HAP-1 (cell line): ENCODE results near the gene KRT74.
"Not testable (repeated sequence)": the region's sequence is repeated elsewhere in the genome, so short reads cannot be mapped to it uniquely, and the experiment has no call there.

ENCODE experiments used
- DNase-seq, 2 experiments: peaks; one replicate each; pipeline ENCODE4 v3.0.0-alpha.2; 2016 to 2020; ENCODE audit warnings: low spot score in 2 of 2
- H3K27me3 ChIP-seq: fragments of 250-450 bp; sonication (Bioruptor Pico); 2 replicates; pipeline ENCODE4 v1.5.1; 2020; ENCODE audit warnings: low read depth, mild to moderate bottlenecking, moderate library complexity
- H3K36me3 ChIP-seq: fragments of 250-450 bp; sonication (Bioruptor Pico); replicated peaks from 2 replicates; pipeline ENCODE4 v1.5.1; 2020; ENCODE audit warnings: mild to moderate bottlenecking
- H3K4me1 ChIP-seq: fragments of 250-450 bp; sonication (Bioruptor Pico); 2 replicates; pipeline ENCODE4 v1.5.1; 2020; ENCODE audit warnings: mild to moderate bottlenecking
- H3K4me3 ChIP-seq: fragments of 250-450 bp; sonication (Bioruptor Pico); 2 replicates; pipeline ENCODE4 v1.5.1; 2020; ENCODE audit warnings: mild to moderate bottlenecking, moderate library complexity
- H3K9me3 ChIP-seq: fragments of 250-450 bp; sonication (Bioruptor Pico); 2 replicates; pipeline ENCODE4 v1.5.1; 2020; ENCODE audit warnings: mild to moderate bottlenecking, moderate library complexity
- in situ Hi-C: fragments of 300-500 bp; cut with MboI; formaldehyde crosslinking; loops from 3 replicates; pipeline ENCODE4 v1.14.3; 2020; ENCODE audit warnings: low sequenced_read_pairs, inconsistent platforms, mixed read lengths

The KRT74 gene

GRCh38 chr12:52594237-52594636 is 20.6 kb upstream of the KRT74 start:
- DNase-seq, H3K36me3 ChIP-seq, H3K9me3 ChIP-seq, H3K4me3 ChIP-seq, H3K4me1 ChIP-seq, H3K27me3 ChIP-seq, in situ Hi-C loops: not testable (repeated sequence)

DNA sequence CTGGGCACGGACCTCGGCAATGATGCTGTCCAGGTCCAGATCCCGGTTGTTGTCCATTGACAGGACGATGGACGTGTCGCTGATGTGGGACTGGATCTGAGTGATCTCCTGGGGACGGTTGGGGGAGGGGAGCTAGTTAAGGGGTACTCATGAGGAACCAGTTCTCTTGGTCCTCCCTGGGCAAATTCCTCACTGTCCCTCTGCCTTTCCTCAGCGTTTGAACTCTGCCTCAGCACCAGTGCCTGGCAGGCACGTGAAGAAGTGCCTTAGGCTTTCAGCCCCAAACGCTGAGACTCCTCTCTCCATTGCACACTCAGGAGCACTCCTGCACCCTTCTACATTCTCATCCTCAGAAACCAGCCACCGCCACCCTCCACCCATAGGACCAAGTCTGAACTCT is 17.9 kb upstream of the KRT74 start:
- in situ Hi-C loops = no loop called here
- DNase-seq = no peak
- H3K9me3 ChIP-seq = no peaks in the 10 kb centered on the region
- H3K27me3 ChIP-seq = 0 out of 2 replicates have a peak, but pooled peaks cover 2% of the 10 kb centered on the region
- no peaks in the 10 kb centered on the region for H3K36me3 ChIP-seq
- H3K4me3 ChIP-seq = no peak overlapping the region
- no peaks in the 10 kb centered on the region for H3K4me1 ChIP-seq

- in situ Hi-C loops = no loop called here
- H3K27me3 ChIP-seq = 0 out of 2 replicates have a peak, but pooled peaks cover 3% of the 10 kb centered on the region
Measured at GRCh38 chr12:52590021-52590420, 16.4 kb upstream of the KRT74 start.

DNA sequence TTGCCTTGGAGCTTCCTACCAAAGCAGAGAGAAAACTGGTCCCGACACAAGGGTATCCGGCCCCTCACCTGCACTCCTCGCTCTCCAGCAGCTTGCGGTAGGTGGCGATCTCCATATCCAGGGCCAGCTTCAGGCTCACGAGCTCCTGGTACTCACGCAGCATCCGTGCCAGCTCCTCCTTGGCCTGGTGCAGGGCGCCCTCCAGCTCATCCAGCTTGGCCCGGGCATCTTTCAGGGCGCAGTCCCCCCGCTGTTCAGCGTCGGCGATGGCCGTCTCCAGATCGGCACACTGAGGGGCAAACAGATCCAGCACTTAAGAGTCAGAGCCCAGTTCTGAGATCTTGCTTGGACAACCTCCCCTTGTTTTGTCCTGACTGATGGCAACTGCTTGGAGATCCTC is 13.9 kb upstream of the KRT74 start:
- H3K4me3 ChIP-seq = no peak overlapping the region
- 0 out of 2 replicates have a peak, but pooled peaks cover 3% of the 10 kb centered on the region for H3K27me3 ChIP-seq
- in situ Hi-C loops = loop anchor here (10.0 kb wide), 1 partner anchor 397 kb away; no protein-coding TSS in a partner anchor
- no peak for DNase-seq
- no peaks in the 10 kb centered on the region for H3K9me3 ChIP-seq
- no peaks in the 10 kb centered on the region for H3K36me3 ChIP-seq
- no peaks in the 10 kb centered on the region for H3K4me1 ChIP-seq

More at GRCh38 chr12:52590021-52590420, 16.4 kb upstream of the KRT74 start:
- Histone ChIP-seq H3K36me3 (no peaks in the 10 kb centered on the region), H3K9me3 (no peaks in the 10 kb centered on the region), H3K4me3 (no peak overlapping the region), H3K4me1 (no peaks in the 10 kb centered on the region)
- DNase-seq = no peak

DNA sequence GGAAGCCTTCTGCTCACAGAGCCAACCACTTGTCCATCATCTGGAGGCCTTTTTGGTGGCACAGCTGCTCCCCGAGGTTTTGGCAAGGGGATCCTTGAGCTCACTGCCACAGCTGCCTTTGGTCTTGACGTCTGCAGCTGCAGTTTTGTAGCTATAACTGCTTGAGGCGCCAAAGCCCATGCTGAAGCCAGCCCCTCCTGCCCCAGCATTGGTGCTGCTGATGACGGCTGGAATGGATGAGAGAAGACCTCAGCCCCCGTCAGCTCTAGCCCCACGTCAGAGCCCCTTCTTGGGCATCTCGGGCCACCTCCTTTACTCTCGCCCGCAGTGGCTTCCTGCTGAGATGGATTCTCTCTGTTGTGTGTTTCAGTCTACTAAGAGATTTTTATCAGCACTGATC is 12.3 kb upstream of the KRT74 start:
- no peak for DNase-seq
- no peak overlapping the region for H3K4me3 ChIP-seq
- in situ Hi-C loops = loop anchor here (10.0 kb wide), 1 partner anchor 399 kb away; no protein-coding TSS in a partner anchor
- H3K36me3 ChIP-seq = no peaks in the 10 kb centered on the region
- H3K4me1 ChIP-seq = no peaks in the 10 kb centered on the region
- H3K9me3 ChIP-seq = no peaks in the 10 kb centered on the region
- 0 out of 2 replicates have a peak, but pooled peaks cover 3% of the 10 kb centered on the region for H3K27me3 ChIP-seq

DNA sequence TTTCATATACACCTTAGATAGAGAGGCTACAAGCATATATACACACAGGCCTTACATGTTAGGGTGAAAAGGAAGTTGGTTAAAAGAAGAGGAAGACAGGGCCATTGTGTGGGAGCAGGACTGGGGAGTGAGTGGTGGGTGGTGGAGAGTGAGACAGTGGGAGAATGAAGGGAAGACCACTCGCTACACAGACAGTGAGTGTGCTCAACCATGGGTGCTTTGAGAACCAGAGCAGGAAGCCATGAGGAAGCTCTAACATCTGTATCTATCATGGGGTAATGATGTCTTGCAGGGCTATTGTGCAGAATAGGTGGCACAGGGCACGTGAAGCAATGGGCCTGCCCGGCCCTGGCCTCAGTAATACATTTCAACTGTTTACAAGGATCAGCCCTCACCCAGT is 11.4 kb upstream of the KRT74 start:
- no peaks in the 10 kb centered on the region for H3K36me3 ChIP-seq
- no peaks in the 10 kb centered on the region for H3K4me1 ChIP-seq
- 0 out of 2 replicates have a peak, but pooled peaks cover 3% of the 10 kb centered on the region for H3K27me3 ChIP-seq
- in situ Hi-C loops = loop anchor here (10.0 kb wide), 1 partner anchor 400 kb away; no protein-coding TSS in a partner anchor
- H3K9me3 ChIP-seq = no peaks in the 10 kb centered on the region
- no peak overlapping the region for H3K4me3 ChIP-seq
- no peak for DNase-seq

- no peak for DNase-seq
- Histone ChIP-seq H3K36me3 (no peaks in the 10 kb centered on the region), H3K9me3 (no peaks in the 10 kb centered on the region), H3K4me1 (no peaks in the 10 kb centered on the region), H3K4me3 (no peak overlapping the region), H3K27me3 (peaks cover 7% of the 10 kb centered on the region; the same call in 1 of the 2 replicates)
- in situ Hi-C loops = loop anchor here (5.0 to 10.0 kb wide), 2 partner anchors 283 to 401 kb away; no protein-coding TSS in a partner anchor
Measured at GRCh38 chr12:52584156-52584682, 10.6 kb upstream of the KRT74 start.

- no peak overlapping the region for H3K4me3 ChIP-seq
- DNase-seq = peak; percentile 40 to 64
- in situ Hi-C loops = loop anchor here (5.0 to 10.0 kb wide), 2 partner anchors 284 to 402 kb away; no protein-coding TSS in a partner anchor
- peaks cover 17% of the 10 kb centered on the region for H3K27me3 ChIP-seq
- no peaks in the 10 kb centered on the region for H3K9me3 ChIP-seq
- H3K36me3 ChIP-seq = no peaks in the 10 kb centered on the region
- H3K4me1 ChIP-seq = no peaks in the 10 kb centered on the region
Measured at GRCh38 chr12:52582971-52583456, 9.4 kb upstream of the KRT74 start.

DNA sequence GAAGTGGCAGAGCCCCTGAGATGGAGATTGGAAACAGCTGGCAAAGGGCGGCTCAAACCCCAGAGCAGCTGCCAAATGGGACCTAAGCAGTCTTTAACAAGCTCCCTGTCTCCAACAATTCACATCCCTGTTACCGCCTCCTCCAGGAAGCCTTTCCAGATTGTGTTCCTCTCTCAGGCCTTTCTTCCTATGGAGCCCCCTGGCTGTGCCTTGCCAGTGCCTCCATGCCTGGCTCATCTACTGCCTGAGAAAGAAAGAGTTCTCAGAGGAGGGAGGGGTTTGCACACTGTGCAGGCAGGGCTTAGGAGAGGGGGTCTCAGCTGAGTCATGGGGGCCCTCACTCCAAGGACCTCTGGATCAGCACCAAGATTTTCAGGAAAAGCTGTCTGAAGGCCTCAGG is 8.8 kb upstream of the KRT74 start:
- Histone ChIP-seq H3K4me3 (no peak overlapping the region), H3K4me1 (no peaks in the 10 kb centered on the region), H3K36me3 (no peaks in the 10 kb centered on the region), H3K9me3 (no peaks in the 10 kb centered on the region), H3K27me3 (peaks cover 17% of the 10 kb centered on the region)
- no peak for DNase-seq
- in situ Hi-C loops = loop anchor here (5.0 to 10.0 kb wide), 2 partner anchors 285 to 402 kb away; no protein-coding TSS in a partner anchor

DNA sequence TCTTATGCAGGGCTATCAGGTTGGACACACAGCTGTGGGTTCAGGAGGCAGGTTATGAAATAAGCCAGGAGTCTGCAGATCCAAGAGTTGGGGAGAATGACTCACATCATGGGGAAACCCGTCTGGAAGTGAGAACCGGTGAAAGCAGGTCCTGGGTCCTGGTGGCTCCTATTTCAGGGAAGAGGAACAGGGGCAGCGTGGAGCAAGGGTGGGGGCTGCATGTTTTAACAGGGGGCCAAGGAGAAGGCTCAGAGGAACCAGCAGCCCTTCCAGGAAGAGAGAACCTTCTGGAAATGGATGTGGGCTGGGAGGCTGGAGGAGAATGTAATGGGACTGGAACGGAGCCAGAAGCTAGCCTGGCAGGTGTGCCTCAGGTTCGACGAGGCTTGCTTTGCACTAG is 7.8 kb upstream of the KRT74 start:
- H3K4me1 ChIP-seq = no peaks in the 10 kb centered on the region
- H3K4me3 ChIP-seq = no peak overlapping the region
- no peaks in the 10 kb centered on the region for H3K9me3 ChIP-seq
- in situ Hi-C loops = loop anchor here (5.0 to 10.0 kb wide), 2 partner anchors 286 to 403 kb away; no protein-coding TSS in a partner anchor
- DNase-seq = no peak
- peaks cover 18% of the 10 kb centered on the region for H3K27me3 ChIP-seq
- no peaks in the 10 kb centered on the region for H3K36me3 ChIP-seq

DNA sequence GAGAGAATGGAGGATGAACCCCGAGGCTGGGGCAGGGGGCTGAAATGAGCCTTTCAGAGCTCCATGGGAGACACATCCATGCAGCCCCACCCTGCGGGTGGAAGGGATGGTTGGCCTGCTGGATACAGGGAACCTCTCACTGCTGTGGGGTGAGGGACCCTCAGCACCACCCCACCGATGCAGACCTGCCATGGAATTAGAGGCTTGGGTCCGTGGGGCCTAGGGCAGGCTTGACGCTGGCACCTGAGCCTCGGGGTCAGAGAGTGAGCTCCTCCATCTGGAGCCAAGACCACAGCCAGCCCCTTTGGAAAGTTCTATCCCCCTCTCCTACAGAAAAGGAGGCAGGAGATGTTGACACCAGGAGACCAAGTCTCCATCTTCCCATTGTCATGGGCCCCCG is 7.4 kb upstream of the KRT74 start:
- H3K9me3 ChIP-seq = no peaks in the 10 kb centered on the region

GRCh38 chr12:52580496-52580895 is 6.9 kb upstream of the KRT74 start:
- Histone ChIP-seq H3K36me3 (no peaks in the 10 kb centered on the region), H3K27me3 (peaks cover 23% of the 10 kb centered on the region), H3K4me1 (no peaks in the 10 kb centered on the region), H3K9me3 (no peaks in the 10 kb centered on the region), H3K4me3 (no peak overlapping the region)
- in situ Hi-C loops = loop anchor here (5.0 to 10.0 kb wide), 2 partner anchors 287 to 404 kb away; no protein-coding TSS in a partner anchor
- no peak for DNase-seq

More for the DNA sequence above, 7.4 kb upstream of the KRT74 start:
- Histone ChIP-seq H3K4me3 (no peak overlapping the region), H3K27me3 (peaks cover 21% of the 10 kb centered on the region), H3K4me1 (no peaks in the 10 kb centered on the region), H3K36me3 (no peaks in the 10 kb centered on the region)
- DNase-seq = no peak
- in situ Hi-C loops = loop anchor here (5.0 to 10.0 kb wide), 2 partner anchors 286 to 404 kb away; no protein-coding TSS in a partner anchor

GRCh38 chr12:52579468-52580465 is 6.1 kb upstream of the KRT74 start:
- Histone ChIP-seq H3K27me3 (peaks cover 23% of the 10 kb centered on the region), H3K9me3 (no peaks in the 10 kb centered on the region), H3K36me3 (no peaks in the 10 kb centered on the region), H3K4me1 (no peaks in the 10 kb centered on the region), H3K4me3 (no peak overlapping the region)
- DNase-seq = no peak
- in situ Hi-C loops = loop anchor here (5.0 to 10.0 kb wide), 2 partner anchors 288 to 405 kb away; no protein-coding TSS in a partner anchor
